DOHH2 (cell line): ENCODE measurements around the gene U2AF2.

Experiments
- H3F3A ChIP-seq: fragments of 200-600 bp; sonication (generic), shearing (Covaris generic); 2 replicates; pipeline ENCODE4 v1.6.0; 2016; ENCODE audit warnings: antibody characterized with exemption, mild to moderate bottlenecking; ENCODE audit not compliant: control insufficient read depth, insufficient read depth
- H3K27ac ChIP-seq: fragments of 200-600 bp; sonication (generic); 2 replicates; pipeline ENCODE4 v1.5.1; 2014; ENCODE audit warnings: low read depth, mild to moderate bottlenecking, low read length, moderate library complexity
- H3K27me3 ChIP-seq: fragments of 200-600 bp; sonication (generic); 2 replicates; pipeline ENCODE4 v1.6.1; 2014; ENCODE audit warnings: mild to moderate bottlenecking, low read length, mixed read lengths; ENCODE audit not compliant: control insufficient read depth
- H3K36me3 ChIP-seq: fragments of 200-600 bp; sonication (generic); 2 replicates; pipeline ENCODE4 v1.6.1; 2014; ENCODE audit warnings: mild to moderate bottlenecking, low read length, moderate library complexity, mixed read lengths; ENCODE audit not compliant: control insufficient read depth
- H3K4me1 ChIP-seq: fragments of 200-600 bp; sonication (generic); 2 replicates; pipeline ENCODE4 v1.6.1; 2014; ENCODE audit warnings: mild to moderate bottlenecking, low read length, mixed read lengths; ENCODE audit not compliant: control insufficient read depth
- H3K4me2 ChIP-seq: fragments of 200-600 bp; sonication (generic); 2 replicates; pipeline ENCODE4 v1.6.0; 2014; ENCODE audit warnings: mild to moderate bottlenecking, low read length, moderate library complexity
- H3K4me3 ChIP-seq: fragments of 200-600 bp; sonication (generic); 2 replicates; pipeline ENCODE4 v1.5.1; 2014; ENCODE audit warnings: mild to moderate bottlenecking, low read length, mixed read lengths
- H3K79me2 ChIP-seq: fragments of 200-600 bp; sonication (generic); 2 replicates; pipeline ENCODE4 v1.6.1; 2014; ENCODE audit warnings: mild to moderate bottlenecking, low read length, mixed read lengths; ENCODE audit not compliant: control insufficient read depth
- H3K9me2 ChIP-seq: fragments of 200-600 bp; sonication (generic); replicated peaks from 2 replicates; pipeline ENCODE4 v1.6.1; 2014; ENCODE audit warnings: mild to moderate bottlenecking, low read length, mixed read lengths; ENCODE audit not compliant: control insufficient read depth
- H3K9me3 ChIP-seq: fragments of 200-600 bp; sonication (generic); 2 replicates; pipeline ENCODE4 v1.6.1; 2014; ENCODE audit warnings: antibody characterized with exemption, low read length, mixed read lengths; ENCODE audit not compliant: control insufficient read depth, insufficient read depth
- H4K20me1 ChIP-seq: fragments of 200-600 bp; sonication (generic); 2 replicates; pipeline ENCODE4 v1.6.0; 2014; ENCODE audit warnings: low read depth, mild to moderate bottlenecking, antibody characterized with exemption, low read length, moderate library complexity; ENCODE audit not compliant: control insufficient read depth, insufficient read depth
- CTCF ChIP-seq: fragments of 200-600 bp; sonication (generic); IDR thresholded peaks from one replicate; pipeline ENCODE4 v1.5.1; 2014; ENCODE audit warnings: antibody characterized with exemption, mild to moderate bottlenecking, low read depth, low read length; ENCODE audit not compliant: poor library complexity, severe bottlenecking
- EZH2phosphoT487 ChIP-seq: fragments of 200-600 bp; sonication (generic); IDR thresholded peaks from 2 replicates; pipeline ENCODE4 v1.6.1; 2017; ENCODE audit warnings: borderline replicate concordance, mild to moderate bottlenecking, antibody characterized with exemption, low read length, moderate library complexity, mixed read lengths

U2AF2 gene

GRCh38 chr19:55637534-55637933 is 17.3 kb upstream of the U2AF2 start:
- Histone ChIP-seq H3K79me2 (peaks cover 66% of the 10 kb centered on the region), H3F3A (peaks cover 27% of the 10 kb centered on the region), H3K4me1 (peaks cover 53% of the 10 kb centered on the region), H4K20me1 (peaks cover 3% of the 10 kb centered on the region; the same call in 1 of the 2 replicates), H3K4me3 (no peak overlapping the region; the same call in 1 of the 2 replicates), H3K27me3 (no peaks in the 10 kb centered on the region), H3K9me3 (no peaks in the 10 kb centered on the region), H3K36me3 (peaks cover 30% of the 10 kb centered on the region), H3K9me2 (no peaks in the 10 kb centered on the region), H3K4me2 (no peak overlapping the region), H3K27ac (no peak overlapping the region)
- no peak for TF ChIP-seq EZH2phosphoT487
- TF ChIP-seq CTCF, result no peak

- Histone ChIP-seq H4K20me1 (peaks cover 3% of the 10 kb centered on the region; the same call in 1 of the 2 replicates), H3K9me2 (no peaks in the 10 kb centered on the region), H3K9me3 (no peaks in the 10 kb centered on the region), H3K4me2 (peak overlapping the region; percentile 87), H3K27me3 (no peaks in the 10 kb centered on the region), H3K27ac (peak overlapping the region; percentile 99), H3K4me3 (peak overlapping the region; percentile 21; the same call in 1 of the 2 replicates), H3F3A (peaks cover 22% of the 10 kb centered on the region), H3K36me3 (peaks cover 39% of the 10 kb centered on the region), H3K4me1 (peaks cover 57% of the 10 kb centered on the region), H3K79me2 (peaks cover 79% of the 10 kb centered on the region)
- TF ChIP-seq EZH2phosphoT487, result no peak
- TF ChIP-seq CTCF, result peak; percentile 86
Measured at GRCh38 chr19:55638864-55639359, 15.9 kb upstream of the U2AF2 start.

- Histone ChIP-seq H3K4me1 (peaks cover 59% of the 10 kb centered on the region), H3K27ac (peak overlapping the region; percentile 99), H3K79me2 (peaks cover 83% of the 10 kb centered on the region)
Measured at GRCh38 chr19:55640043-55640576, 14.7 kb upstream of the U2AF2 start.

More at GRCh38 chr19:55640043-55640576, 14.7 kb upstream of the U2AF2 start:
- no peaks in the 10 kb centered on the region for H3K27me3 ChIP-seq
- H4K20me1 ChIP-seq, result peaks cover 3% of the 10 kb centered on the region; the same call in 1 of the 2 replicates
- H3K36me3 ChIP-seq, result peaks cover 48% of the 10 kb centered on the region
- H3K9me2 ChIP-seq, result no peaks in the 10 kb centered on the region
- H3K4me3 ChIP-seq, result peak overlapping the region; percentile 95
- H3F3A ChIP-seq, result peaks cover 26% of the 10 kb centered on the region
- TF ChIP-seq EZH2phosphoT487 (no peak), CTCF (peak; percentile 76)
- no peaks in the 10 kb centered on the region for H3K9me3 ChIP-seq
- H3K4me2 ChIP-seq, result peak overlapping the region; percentile 87
